Panc1 (cell line): ENCODE measurements around the gene MYMK. TPM values are rescaled to one million over a fixed set of nuclear protein-coding genes. Genes with fewer than 3 reads are reported as not detected.

Experiments
- ATAC-seq: fragments of 200-7000 bp; cut with Tn5 transposase; 2 replicates; pipeline ENCODE4 v1.9.1; 2020; ENCODE audit warnings: mild to moderate bottlenecking, moderate library complexity
- BruUV-seq: library from RNA; stranded (reverse); fragments of 400-500 nt; replicated peaks from 2 replicates; lab custom pipeline; 2021; lab: Mats Ljungman, UMichigan
- CTCF ChIA-PET: fragments of 300-600 bp; sonication (Branson Sonifier 250); formaldehyde crosslinking; loops from one replicate; lab custom pipeline; 2022; ENCODE audit warnings: antibody characterized with exemption; lab: Charles Lee
- POLR2A ChIA-PET: fragments of 300-600 bp; sonication (Branson Sonifier 250); formaldehyde crosslinking; loops from one replicate; lab custom pipeline; 2022; ENCODE audit warnings: antibody characterized with exemption; lab: Charles Lee
- DNase-seq: peaks from one replicate; pipeline ENCODE4 v3.0.0-alpha.2; 2010; ENCODE audit warnings: low read depth, low spot score
- H3K27ac ChIP-seq: 2 replicates; pipeline ENCODE4 v1.5.1; 2011; ENCODE audit warnings: mild to moderate bottlenecking, low read length, inconsistent platforms
- H3K27me3 ChIP-seq: fragments of 200-500 bp; sonication (Bioruptor generic); 2 replicates; pipeline ENCODE4 v1.6.0; 2014; ENCODE audit warnings: low read length, inconsistent platforms; ENCODE audit not compliant: control insufficient read depth, insufficient read depth
- H3K36me3 ChIP-seq: fragments of 200-500 bp; sonication (Bioruptor generic); 2 replicates; pipeline ENCODE4 v1.5.1; 2014; ENCODE audit warnings: inconsistent platforms, mild to moderate bottlenecking, low read length, moderate library complexity; ENCODE audit not compliant: control insufficient read depth, insufficient read depth
- H3K4me1 ChIP-seq: 2 replicates; pipeline ENCODE4 v1.5.1; 2011; ENCODE audit warnings: inconsistent platforms, mild to moderate bottlenecking, low read length, moderate library complexity; ENCODE audit not compliant: control insufficient read depth, insufficient read depth
- H3K4me3 ChIP-seq, 2 experiments: 2 replicates each; pipeline ENCODE4 v1.5.1; 2011 to 2012; ENCODE audit warnings: low read depth in 2 of 2, low read length in 2 of 2, mild to moderate bottlenecking in 2 of 2, inconsistent platforms in 1 of 2, moderate library complexity in 1 of 2
- H3K9me3 ChIP-seq: fragments of 200-500 bp; sonication (Bioruptor generic); 2 replicates; pipeline ENCODE4 v1.5.1; 2014; ENCODE audit warnings: low read depth, mild to moderate bottlenecking, inconsistent platforms, low read length, moderate library complexity; ENCODE audit not compliant: control insufficient read depth, insufficient read depth
- POLR2AphosphoS5 ChIP-seq: IDR thresholded peaks from 2 replicates; pipeline ENCODE4 v1.6.1; 2012; ENCODE audit warnings: mild to moderate bottlenecking, low read depth, low read length, moderate library complexity
- SIN3A ChIP-seq: IDR thresholded peaks from 2 replicates; pipeline ENCODE4 v1.6.1; 2012; ENCODE audit warnings: low read depth, mild to moderate bottlenecking, low read length, moderate library complexity, borderline replicate concordance; ENCODE audit not compliant: insufficient read depth
- TCF7L2 ChIP-seq: IDR thresholded peaks from 2 replicates; pipeline ENCODE4 v1.6.1; 2011; ENCODE audit warnings: mild to moderate bottlenecking, low read depth, low read length, inconsistent platforms
- in situ Hi-C: cut with HindIII; loops from 2 replicates; pipeline ENCODE4 v1.10.0; 2016; ENCODE audit warnings: low sequenced_read_pairs, low pct_unique_long_range_greater_than_20kb
- intact Hi-C: fragments of 100-400 bp; cut with micrococcal nuclease; formaldehyde crosslinking; loops from one replicate; pipeline ENCODE4 v1.10.0; 2022; ENCODE audit not compliant: unreplicated experiment
- total RNA-seq: library from RNA; stranded (reverse); gene quantifications from one replicate; pipeline ENCODE4 v1.2.1, GENCODE V29; 2021; ENCODE audit not compliant: unreplicated experiment
- TF ChIP-seq, protein P1 (sequence below): fragments of 450-650 bp; IDR thresholded peaks from 2 replicates; pipeline ENCODE4 v1.5.1; 2017; ENCODE audit warnings: mild to moderate bottlenecking
- TF ChIP-seq, protein P2 (sequence below), 2 experiments: IDR thresholded peaks; 2 replicates each; pipeline ENCODE4 v1.6.1; 2011 to 2012; ENCODE audit warnings: low read depth in 2 of 2, control low read depth in 1 of 2, low read length in 1 of 2, mild to moderate bottlenecking in 1 of 2, moderate library complexity in 1 of 2; ENCODE audit not compliant: insufficient read depth in 1 of 2

Gene MYMK
- total RNA-seq, 1 experiment from 2014 or later: not detected

DNA sequence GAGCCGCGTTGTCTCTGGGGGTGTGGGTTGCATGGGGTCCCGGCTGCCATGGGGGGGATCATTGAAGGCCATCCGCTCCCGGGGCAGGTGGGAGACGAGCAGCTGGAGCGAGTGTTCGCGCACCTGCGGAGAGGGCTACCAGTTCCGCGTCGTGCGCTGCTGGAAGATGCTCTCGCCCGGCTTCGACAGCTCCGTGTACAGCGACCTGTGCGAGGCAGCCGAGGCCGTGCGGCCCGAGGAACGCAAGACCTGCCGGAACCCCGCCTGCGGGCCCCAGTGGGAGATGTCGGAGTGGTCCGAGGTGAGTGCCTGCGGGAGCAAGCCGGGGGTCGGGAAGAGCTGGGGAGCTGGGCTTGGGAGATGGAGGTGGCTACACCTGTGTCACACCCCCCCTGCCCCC lies 43.4 kb upstream of the MYMK start:
- Histone ChIP-seq H3K27me3 (no peaks in the 10 kb centered on the region), H3K27ac (no peak overlapping the region), H3K9me3 (no peaks in the 10 kb centered on the region), H3K4me3 (no peak overlapping the region), H3K36me3 (no peaks in the 10 kb centered on the region), H3K4me1 (peaks cover 4% of the 10 kb centered on the region; the same call in 1 of the 2 replicates)
- intact Hi-C loops: no loop called here
- POLR2A ChIA-PET: no interaction called here
- DNase-seq (no peak), ATAC-seq (no peak)
- CTCF ChIA-PET: no interaction called here
- in situ Hi-C loops: no loop called here
- TF ChIP-seq POLR2AphosphoS5 (no peak), SIN3A (no peak), TCF7L2 (no peak)
- TF ChIP-seq, protein P1, sequence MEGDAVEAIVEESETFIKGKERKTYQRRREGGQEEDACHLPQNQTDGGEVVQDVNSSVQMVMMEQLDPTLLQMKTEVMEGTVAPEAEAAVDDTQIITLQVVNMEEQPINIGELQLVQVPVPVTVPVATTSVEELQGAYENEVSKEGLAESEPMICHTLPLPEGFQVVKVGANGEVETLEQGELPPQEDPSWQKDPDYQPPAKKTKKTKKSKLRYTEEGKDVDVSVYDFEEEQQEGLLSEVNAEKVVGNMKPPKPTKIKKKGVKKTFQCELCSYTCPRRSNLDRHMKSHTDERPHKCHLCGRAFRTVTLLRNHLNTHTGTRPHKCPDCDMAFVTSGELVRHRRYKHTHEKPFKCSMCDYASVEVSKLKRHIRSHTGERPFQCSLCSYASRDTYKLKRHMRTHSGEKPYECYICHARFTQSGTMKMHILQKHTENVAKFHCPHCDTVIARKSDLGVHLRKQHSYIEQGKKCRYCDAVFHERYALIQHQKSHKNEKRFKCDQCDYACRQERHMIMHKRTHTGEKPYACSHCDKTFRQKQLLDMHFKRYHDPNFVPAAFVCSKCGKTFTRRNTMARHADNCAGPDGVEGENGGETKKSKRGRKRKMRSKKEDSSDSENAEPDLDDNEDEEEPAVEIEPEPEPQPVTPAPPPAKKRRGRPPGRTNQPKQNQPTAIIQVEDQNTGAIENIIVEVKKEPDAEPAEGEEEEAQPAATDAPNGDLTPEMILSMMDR: no peak
- TF ChIP-seq, protein P2, sequence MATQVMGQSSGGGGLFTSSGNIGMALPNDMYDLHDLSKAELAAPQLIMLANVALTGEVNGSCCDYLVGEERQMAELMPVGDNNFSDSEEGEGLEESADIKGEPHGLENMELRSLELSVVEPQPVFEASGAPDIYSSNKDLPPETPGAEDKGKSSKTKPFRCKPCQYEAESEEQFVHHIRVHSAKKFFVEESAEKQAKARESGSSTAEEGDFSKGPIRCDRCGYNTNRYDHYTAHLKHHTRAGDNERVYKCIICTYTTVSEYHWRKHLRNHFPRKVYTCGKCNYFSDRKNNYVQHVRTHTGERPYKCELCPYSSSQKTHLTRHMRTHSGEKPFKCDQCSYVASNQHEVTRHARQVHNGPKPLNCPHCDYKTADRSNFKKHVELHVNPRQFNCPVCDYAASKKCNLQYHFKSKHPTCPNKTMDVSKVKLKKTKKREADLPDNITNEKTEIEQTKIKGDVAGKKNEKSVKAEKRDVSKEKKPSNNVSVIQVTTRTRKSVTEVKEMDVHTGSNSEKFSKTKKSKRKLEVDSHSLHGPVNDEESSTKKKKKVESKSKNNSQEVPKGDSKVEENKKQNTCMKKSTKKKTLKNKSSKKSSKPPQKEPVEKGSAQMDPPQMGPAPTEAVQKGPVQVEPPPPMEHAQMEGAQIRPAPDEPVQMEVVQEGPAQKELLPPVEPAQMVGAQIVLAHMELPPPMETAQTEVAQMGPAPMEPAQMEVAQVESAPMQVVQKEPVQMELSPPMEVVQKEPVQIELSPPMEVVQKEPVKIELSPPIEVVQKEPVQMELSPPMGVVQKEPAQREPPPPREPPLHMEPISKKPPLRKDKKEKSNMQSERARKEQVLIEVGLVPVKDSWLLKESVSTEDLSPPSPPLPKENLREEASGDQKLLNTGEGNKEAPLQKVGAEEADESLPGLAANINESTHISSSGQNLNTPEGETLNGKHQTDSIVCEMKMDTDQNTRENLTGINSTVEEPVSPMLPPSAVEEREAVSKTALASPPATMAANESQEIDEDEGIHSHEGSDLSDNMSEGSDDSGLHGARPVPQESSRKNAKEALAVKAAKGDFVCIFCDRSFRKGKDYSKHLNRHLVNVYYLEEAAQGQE (IDR thresholded peaks at IDR 0.05; ENCODE audit: insufficient read depth in 1 of 2, low read depth in 2 of 2, low read length in 1 of 2): no peak
- BruUV-seq: no TSS peak

DNA sequence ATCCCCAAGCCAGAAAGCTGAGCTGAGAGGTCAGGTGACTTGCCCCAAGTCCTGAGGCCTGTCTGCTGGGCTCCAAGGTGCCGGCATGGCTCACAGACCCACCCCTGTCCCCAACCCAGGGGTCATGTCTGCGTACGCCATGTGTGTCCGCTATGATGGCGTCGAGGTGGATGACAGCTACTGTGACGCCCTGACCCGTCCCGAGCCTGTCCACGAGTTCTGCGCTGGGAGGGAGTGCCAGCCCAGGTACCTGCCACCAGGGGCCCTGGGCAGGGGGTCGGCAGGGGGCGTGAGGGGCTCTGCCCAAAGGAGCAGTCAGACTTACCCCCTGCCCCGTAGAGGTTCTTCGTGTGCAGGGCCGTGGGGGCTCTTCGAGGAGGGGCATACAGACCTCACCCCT lies 42.1 kb upstream of the MYMK start:
- ChIA-PET POLR2A (no interaction called here), CTCF (no interaction called here)
- no peak overlapping the region for H3K4me3 ChIP-seq
- no TSS peak for BruUV-seq
- no peaks in the 10 kb centered on the region for H3K27me3 ChIP-seq
- ATAC-seq (no peak), DNase-seq (no peak)
- peaks cover 4% of the 10 kb centered on the region; the same call in 1 of the 2 replicates for H3K4me1 ChIP-seq
- no peak for TF ChIP-seq TCF7L2
- TF ChIP-seq, protein P1: no peak
- no peak for TF ChIP-seq POLR2AphosphoS5
- TF ChIP-seq, protein P2 (IDR thresholded peaks at IDR 0.05; ENCODE audit: insufficient read depth in 1 of 2, low read depth in 2 of 2, low read length in 1 of 2): no peak
- TF ChIP-seq SIN3A: no peak
- no peak overlapping the region for H3K27ac ChIP-seq
- no peaks in the 10 kb centered on the region for H3K36me3 ChIP-seq
- in situ Hi-C loops: no loop called here
- intact Hi-C loops: no loop called here
- no peaks in the 10 kb centered on the region for H3K9me3 ChIP-seq
